Measurements from ENCODE around the gene RNU6-1.

RNU6-1 gene

DNA sequence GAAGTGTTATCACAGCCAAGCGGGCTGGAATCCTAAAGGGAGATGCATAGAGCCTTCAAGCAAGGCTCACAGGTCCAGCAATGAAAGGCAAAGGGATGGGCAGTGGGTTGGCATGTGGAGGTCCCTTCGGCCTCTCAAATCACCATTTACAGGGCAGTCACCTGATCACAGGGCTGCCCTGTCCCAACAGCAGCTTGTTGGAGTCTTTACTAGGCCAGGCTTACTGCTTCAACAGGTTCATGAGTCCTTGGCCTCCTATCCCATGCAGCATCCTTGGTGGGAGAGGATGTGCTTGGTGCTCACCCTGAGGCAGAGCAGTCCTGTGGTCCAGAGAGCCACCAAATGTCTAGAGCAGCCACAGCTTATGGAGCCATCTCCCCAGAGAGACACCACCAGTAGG, 38.7 kb downstream of the RNU6-1 start:
- Histone ChIP-seq H3K27me3 (ENCODE audit: insufficient read depth, low read length, poor library complexity) (no peaks in the 10 kb centered on the region), H3K4ac (ENCODE audit: low read depth, low read length) (no peak overlapping the region), H3K79me1 (ENCODE audit: low read length) (no peaks in the 10 kb centered on the region), H3K4me2 (ENCODE audit: low read length) (no peak overlapping the region), H4K8ac (ENCODE audit: low read depth, low read length) (no peak overlapping the region), H3K9ac (ENCODE audit: low read length) (no peak overlapping the region), H3K56ac (ENCODE audit: low read length) (no peak overlapping the region), H2BK15ac (replicated peaks; ENCODE audit: low read depth) (no peak overlapping the region), H3K4me1 (ENCODE audit: control insufficient read depth, low read depth, low read length) (peaks cover 8% of the 10 kb centered on the region), H3K23ac (ENCODE audit: low read length) (no peak overlapping the region), H2BK120ac (ENCODE audit: low read depth, low read length) (no peak overlapping the region), H3K27ac (ENCODE audit: low read depth, low read length) (no peak overlapping the region), H3K79me2 (ENCODE audit: control insufficient read depth, insufficient read depth, low read length) (no peaks in the 10 kb centered on the region), H3K36me3 (ENCODE audit: control insufficient read depth, insufficient read depth, low read length) (no peaks in the 10 kb centered on the region), H2BK5ac (ENCODE audit: low read length) (no peak overlapping the region), H3K18ac (ENCODE audit: low read length) (no peak overlapping the region), H2AK5ac (ENCODE audit: low read length) (no peak overlapping the region), H4K5ac (ENCODE audit: low read length) (no peak overlapping the region), H3K4me3 (ENCODE audit: low read length) (no peak overlapping the region)
- WGBS (ENCODE audit: extremely low coverage, insufficient coverage, low lambda C conversion rate) = no CpG with 5 or more reads among the region's 2 CpGs
- DNase-seq = no peak

DNA sequence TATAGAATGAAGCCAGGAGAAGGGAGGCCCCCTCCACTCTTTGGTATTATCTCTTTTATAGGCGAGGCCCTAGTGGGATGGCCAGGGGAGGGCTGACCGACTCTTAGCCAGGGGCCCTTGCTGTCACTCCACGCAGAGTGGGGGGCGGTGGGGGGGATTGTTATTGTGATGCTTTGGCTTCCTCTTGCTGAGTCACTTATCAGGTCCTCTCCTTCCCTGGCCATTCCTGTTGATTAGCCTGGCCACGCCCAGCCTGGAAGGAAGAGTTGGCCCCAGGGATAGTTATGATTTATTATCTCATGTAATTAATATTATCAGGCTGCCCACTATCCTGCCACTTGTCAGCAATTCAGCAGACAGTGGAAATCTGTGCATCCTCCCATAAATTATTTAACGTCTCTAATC, 40.0 kb downstream of the RNU6-1 start:
- Histone ChIP-seq H2BK5ac (ENCODE audit: low read length) (no peak overlapping the region), H3K23ac (ENCODE audit: low read length) (no peak overlapping the region), H2AK5ac (ENCODE audit: low read length) (no peak overlapping the region), H3K4me2 (ENCODE audit: low read length) (no peak overlapping the region), H2BK120ac (ENCODE audit: low read depth, low read length) (no peak overlapping the region), H3K27ac (ENCODE audit: low read depth, low read length) (no peak overlapping the region), H3K18ac (ENCODE audit: low read length) (no peak overlapping the region), H4K8ac (ENCODE audit: low read depth, low read length) (no peak overlapping the region), H3K4ac (ENCODE audit: low read depth, low read length) (no peak overlapping the region), H3K4me3 (ENCODE audit: low read length) (no peak overlapping the region), H3K9ac (ENCODE audit: low read length) (no peak overlapping the region), H3K56ac (ENCODE audit: low read length) (no peak overlapping the region), H3K27me3 (ENCODE audit: insufficient read depth, low read length, poor library complexity) (no peaks in the 10 kb centered on the region), H3K4me1 (ENCODE audit: control insufficient read depth, low read depth, low read length) (peaks cover 6% of the 10 kb centered on the region), H3K36me3 (ENCODE audit: control insufficient read depth, insufficient read depth, low read length) (no peaks in the 10 kb centered on the region), H2BK15ac (replicated peaks; ENCODE audit: low read depth) (no peak overlapping the region), H4K5ac (ENCODE audit: low read length) (no peak overlapping the region), H3K79me2 (ENCODE audit: control insufficient read depth, insufficient read depth, low read length) (no peaks in the 10 kb centered on the region), H3K79me1 (ENCODE audit: low read length) (no peaks in the 10 kb centered on the region)
- WGBS (ENCODE audit: extremely low coverage, insufficient coverage, low lambda C conversion rate) = no CpG with 5 or more reads among the region's 6 CpGs
- DNase-seq = no peak

DNA sequence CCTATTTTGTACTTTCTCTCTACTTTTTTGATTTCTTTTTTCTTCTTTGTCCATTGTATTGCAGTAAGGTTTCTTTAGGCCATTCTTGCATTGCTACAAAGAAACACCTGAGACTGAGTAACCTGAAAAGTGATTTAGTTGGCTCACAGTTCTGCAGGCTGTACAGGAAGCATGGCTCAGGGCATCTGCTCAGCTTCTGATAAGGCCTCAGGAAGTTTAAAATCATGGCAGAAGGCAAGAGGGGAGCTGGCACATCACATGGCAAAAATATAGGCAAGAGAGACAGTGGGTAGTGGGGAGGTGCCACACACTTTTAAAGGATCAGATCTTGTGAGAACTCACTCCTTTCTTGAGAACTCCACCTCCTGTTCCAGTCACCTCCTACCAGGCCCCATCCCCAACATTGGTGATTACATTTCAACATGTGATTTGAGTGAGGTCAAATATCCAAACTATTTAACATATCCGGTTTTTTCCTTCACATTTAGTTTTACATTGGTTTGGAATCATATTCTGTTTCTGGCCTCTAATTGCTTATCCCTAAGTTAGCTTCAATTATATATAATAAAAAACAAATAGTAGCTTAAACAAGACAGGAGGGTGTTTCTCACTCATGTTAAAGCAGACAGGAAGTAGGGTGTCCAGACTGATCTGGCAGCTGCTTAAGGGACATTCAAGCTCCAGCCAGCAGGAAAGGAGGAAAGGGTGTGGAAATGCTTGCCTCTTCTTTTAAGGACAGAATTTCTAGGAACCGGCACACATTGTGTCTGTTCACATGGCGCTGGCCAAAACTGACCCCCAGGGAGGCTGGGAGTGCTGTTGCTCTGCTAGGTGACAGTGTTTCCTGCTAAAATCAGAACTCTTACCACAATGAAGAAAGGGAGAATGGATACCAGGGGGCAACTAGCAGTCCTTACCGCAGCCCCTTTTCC, 43.4 kb downstream of the RNU6-1 start:
- no CpG with 5 or more reads among the region's 4 CpGs for WGBS (ENCODE audit: extremely low coverage, insufficient coverage, low lambda C conversion rate)
- no peak overlapping the region for H4K5ac ChIP-seq (ENCODE audit: low read length)

DNA sequence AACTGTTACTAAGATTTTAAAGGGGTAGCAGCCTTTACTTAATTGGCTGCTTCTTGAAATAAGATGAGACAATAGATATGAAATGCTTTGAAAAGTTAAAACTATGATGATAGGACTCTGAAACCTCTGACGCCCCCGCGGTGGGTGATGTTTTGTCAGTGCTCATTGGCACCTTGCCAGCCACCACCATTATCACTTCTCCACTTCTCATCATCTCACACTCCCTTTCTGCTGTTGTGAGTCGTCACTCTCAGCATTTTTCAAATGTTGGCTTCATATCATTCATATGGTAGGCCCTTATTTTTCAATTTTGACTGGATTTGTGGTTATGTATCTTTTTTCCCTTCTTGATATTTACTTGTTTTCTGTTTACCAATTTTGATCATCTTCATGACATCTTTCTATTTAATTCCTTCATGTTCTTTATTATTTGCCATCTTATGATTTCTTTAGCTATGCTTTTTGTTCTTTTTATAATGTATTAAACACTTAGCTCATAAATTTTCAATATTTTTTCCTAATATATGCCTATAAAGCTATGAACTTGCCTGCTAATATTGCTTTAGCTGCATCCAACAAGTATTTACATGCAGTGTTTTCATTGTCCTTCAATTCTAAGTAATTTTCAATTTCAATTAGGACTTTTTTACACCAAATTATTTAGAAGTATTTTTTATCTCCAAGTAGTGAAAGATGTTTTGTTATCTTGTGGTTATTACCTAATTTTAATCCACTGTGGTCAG, 44.8 kb downstream of the RNU6-1 start:
- no peak overlapping the region for H4K5ac ChIP-seq (ENCODE audit: low read length)
- no peak overlapping the region for H3K9ac ChIP-seq (ENCODE audit: low read length)
- no peaks in the 10 kb centered on the region for H3K36me3 ChIP-seq (ENCODE audit: control insufficient read depth, insufficient read depth, low read length)
- no peak overlapping the region for H3K27ac ChIP-seq (ENCODE audit: low read depth, low read length)
- H4K8ac ChIP-seq (ENCODE audit: low read depth, low read length) = no peak overlapping the region
- WGBS (ENCODE audit: extremely low coverage, insufficient coverage, low lambda C conversion rate) = no CpG with 5 or more reads among the region's 4 CpGs
- H2BK5ac ChIP-seq (ENCODE audit: low read length) = no peak overlapping the region
- no peak overlapping the region for H2AK5ac ChIP-seq (ENCODE audit: low read length)
- no peaks in the 10 kb centered on the region for H3K79me2 ChIP-seq (ENCODE audit: control insufficient read depth, insufficient read depth, low read length)
- no peak overlapping the region for H3K4me2 ChIP-seq (ENCODE audit: low read length)
- no peak for DNase-seq
- H3K4me3 ChIP-seq (ENCODE audit: low read length) = no peak overlapping the region
- no peak overlapping the region for H3K23ac ChIP-seq (ENCODE audit: low read length)
- no peaks in the 10 kb centered on the region for H3K27me3 ChIP-seq (ENCODE audit: insufficient read depth, low read length, poor library complexity)
- H3K56ac ChIP-seq (ENCODE audit: low read length) = no peak overlapping the region
- no peak overlapping the region for H3K18ac ChIP-seq (ENCODE audit: low read length)
- H2BK15ac ChIP-seq (replicated peaks; ENCODE audit: low read depth) = no peak overlapping the region
- H3K79me1 ChIP-seq (ENCODE audit: low read length) = no peaks in the 10 kb centered on the region
- peaks cover 2% of the 10 kb centered on the region for H3K4me1 ChIP-seq (ENCODE audit: control insufficient read depth, low read depth, low read length)
- no peak overlapping the region for H2BK120ac ChIP-seq (ENCODE audit: low read depth, low read length)
- H3K4ac ChIP-seq (ENCODE audit: low read depth, low read length) = no peak overlapping the region

More for the DNA sequence above, 43.4 kb downstream of the RNU6-1 start:
- Histone ChIP-seq H3K23ac (ENCODE audit: low read length) (no peak overlapping the region), H3K36me3 (ENCODE audit: control insufficient read depth, insufficient read depth, low read length) (no peaks in the 10 kb centered on the region), H3K4me1 (ENCODE audit: control insufficient read depth, low read depth, low read length) (peaks cover 2% of the 10 kb centered on the region), H3K27me3 (ENCODE audit: insufficient read depth, low read length, poor library complexity) (no peaks in the 10 kb centered on the region), H3K4ac (ENCODE audit: low read depth, low read length) (no peak overlapping the region), H2BK15ac (replicated peaks; ENCODE audit: low read depth) (no peak overlapping the region), H3K79me1 (ENCODE audit: low read length) (no peaks in the 10 kb centered on the region), H3K27ac (ENCODE audit: low read depth, low read length) (no peak overlapping the region), H2AK5ac (ENCODE audit: low read length) (no peak overlapping the region), H3K4me2 (ENCODE audit: low read length) (no peak overlapping the region), H3K18ac (ENCODE audit: low read length) (no peak overlapping the region), H3K79me2 (ENCODE audit: control insufficient read depth, insufficient read depth, low read length) (no peaks in the 10 kb centered on the region), H3K56ac (ENCODE audit: low read length) (no peak overlapping the region), H2BK5ac (ENCODE audit: low read length) (no peak overlapping the region), H3K9ac (ENCODE audit: low read length) (no peak overlapping the region), H2BK120ac (ENCODE audit: low read depth, low read length) (no peak overlapping the region), H3K4me3 (ENCODE audit: low read length) (no peak overlapping the region), H4K8ac (ENCODE audit: low read depth, low read length) (no peak overlapping the region)
- no peak for DNase-seq

DNA sequence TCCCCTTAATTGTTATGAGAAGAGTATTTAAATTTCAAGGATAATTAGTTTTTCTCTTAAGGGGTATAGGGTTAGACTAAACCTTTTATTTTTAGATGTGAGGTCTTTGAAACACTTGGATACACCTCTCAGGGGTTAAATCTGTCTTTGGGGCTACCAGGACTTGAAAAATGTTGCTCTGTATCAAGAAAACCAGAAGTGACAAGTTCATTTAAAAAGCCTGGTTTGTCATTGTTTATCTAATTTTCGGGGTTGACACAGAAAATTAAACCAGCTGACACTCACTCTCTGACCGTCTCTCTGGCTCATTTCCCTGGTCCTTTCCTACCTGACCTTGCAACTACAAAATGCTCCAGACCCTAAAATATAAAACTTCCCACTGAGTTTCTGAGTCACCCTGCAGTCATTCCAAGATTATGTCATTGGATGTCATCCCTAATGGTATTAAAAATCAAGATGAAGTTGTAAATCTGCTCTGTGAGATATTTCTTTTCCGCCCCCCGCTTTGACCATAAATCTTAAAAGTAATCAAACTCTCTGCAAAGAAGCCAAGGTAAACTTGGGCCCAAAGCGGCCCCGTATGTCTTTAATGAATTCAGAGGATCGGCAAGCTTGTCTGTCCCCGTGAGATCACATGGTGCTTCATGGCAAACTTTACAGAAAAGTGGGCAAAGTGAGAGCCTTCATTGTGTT, 47.4 kb downstream of the RNU6-1 start:
- H3K56ac ChIP-seq (ENCODE audit: low read length) = no peak overlapping the region
- no CpG with 5 or more reads among the region's 8 CpGs for WGBS (ENCODE audit: extremely low coverage, insufficient coverage, low lambda C conversion rate)
- H3K4me3 ChIP-seq (ENCODE audit: low read length) = no peak overlapping the region
- no peak overlapping the region for H3K23ac ChIP-seq (ENCODE audit: low read length)
- no peak overlapping the region for H3K4me2 ChIP-seq (ENCODE audit: low read length)
- no peak for DNase-seq
- peaks cover 2% of the 10 kb centered on the region for H3K4me1 ChIP-seq (ENCODE audit: control insufficient read depth, low read depth, low read length)
- no peaks in the 10 kb centered on the region for H3K79me1 ChIP-seq (ENCODE audit: low read length)
- no peaks in the 10 kb centered on the region for H3K36me3 ChIP-seq (ENCODE audit: control insufficient read depth, insufficient read depth, low read length)
- no peaks in the 10 kb centered on the region for H3K79me2 ChIP-seq (ENCODE audit: control insufficient read depth, insufficient read depth, low read length)
- no peak overlapping the region for H3K27ac ChIP-seq (ENCODE audit: low read depth, low read length)
- H2BK120ac ChIP-seq (ENCODE audit: low read depth, low read length) = no peak overlapping the region
- no peak overlapping the region for H3K18ac ChIP-seq (ENCODE audit: low read length)
- no peak overlapping the region for H2AK5ac ChIP-seq (ENCODE audit: low read length)
- no peak overlapping the region for H3K4ac ChIP-seq (ENCODE audit: low read depth, low read length)
- no peak overlapping the region for H3K9ac ChIP-seq (ENCODE audit: low read length)
- H2BK5ac ChIP-seq (ENCODE audit: low read length) = no peak overlapping the region
- H2BK15ac ChIP-seq (replicated peaks; ENCODE audit: low read depth) = no peak overlapping the region
- no peaks in the 10 kb centered on the region for H3K27me3 ChIP-seq (ENCODE audit: insufficient read depth, low read length, poor library complexity)
- no peak overlapping the region for H4K5ac ChIP-seq (ENCODE audit: low read length)
- H4K8ac ChIP-seq (ENCODE audit: low read depth, low read length) = no peak overlapping the region

All from mesendoderm (in vitro differentiated cells).